ENCODE measurements around the gene ZIC5.

ZIC5 gene

GRCh38 chr13:99965329-99966000 is 6.1 kb downstream of the ZIC5 start:
- H3K36me3 ChIP-seq (ENCODE audit: insufficient read depth, low read length): peaks cover 59% of the 10 kb centered on the region
- 89% methylated on average over 8 of the region's 9 CpGs for WGBS
- no peak overlapping the region for H3K9ac ChIP-seq (ENCODE audit: low read depth, low read length)
- H3K4me1 ChIP-seq (ENCODE audit: insufficient read depth, low read length): peaks cover 46% of the 10 kb centered on the region
- H3K27ac ChIP-seq (ENCODE audit: low read depth, low read length): no peak overlapping the region
- H3K9me3 ChIP-seq (ENCODE audit: insufficient read depth, low read depth, low read length): no peaks in the 10 kb centered on the region
- peaks cover 53% of the 10 kb centered on the region for H3K27me3 ChIP-seq (ENCODE audit: insufficient read depth, low read length)
- H3K4me3 ChIP-seq (ENCODE audit: low read length): peak overlapping the region; percentile 97; the same call in 1 of the 2 replicates

- peaks cover 61% of the 10 kb centered on the region for H3K27me3 ChIP-seq (ENCODE audit: insufficient read depth, low read length)
- peaks cover 53% of the 10 kb centered on the region for H3K36me3 ChIP-seq (ENCODE audit: insufficient read depth, low read length)
- no peak overlapping the region for H3K27ac ChIP-seq (ENCODE audit: low read depth, low read length)
- H3K4me3 ChIP-seq (ENCODE audit: low read length): no peak overlapping the region
- 92% methylated on average over 3 of the region's 3 CpGs for WGBS
- peaks cover 51% of the 10 kb centered on the region for H3K4me1 ChIP-seq (ENCODE audit: insufficient read depth, low read length)
- no peak overlapping the region for H3K9ac ChIP-seq (ENCODE audit: low read depth, low read length)
- H3K9me3 ChIP-seq (ENCODE audit: insufficient read depth, low read depth, low read length): no peaks in the 10 kb centered on the region
Measured at GRCh38 chr13:99963816-99964339, 7.7 kb downstream of the ZIC5 start.

- Histone ChIP-seq H3K4me3 (ENCODE audit: low read length) (no peak overlapping the region), H3K9ac (ENCODE audit: low read depth, low read length) (no peak overlapping the region), H3K36me3 (ENCODE audit: insufficient read depth, low read length) (peaks cover 45% of the 10 kb centered on the region), H3K9me3 (ENCODE audit: insufficient read depth, low read depth, low read length) (no peaks in the 10 kb centered on the region), H3K4me1 (ENCODE audit: insufficient read depth, low read length) (peaks cover 55% of the 10 kb centered on the region), H3K27ac (ENCODE audit: low read depth, low read length) (no peak overlapping the region), H3K27me3 (ENCODE audit: insufficient read depth, low read length) (peaks cover 69% of the 10 kb centered on the region)
- 81% methylated on average over 1 of the region's 1 CpG for WGBS
Measured at GRCh38 chr13:99962242-99962641, 9.3 kb downstream of the ZIC5 start.

GRCh38 chr13:99961636-99962035 is 9.9 kb downstream of the ZIC5 start:
- H3K9ac ChIP-seq (ENCODE audit: low read depth, low read length): no peak overlapping the region
- peaks cover 49% of the 10 kb centered on the region for H3K4me1 ChIP-seq (ENCODE audit: insufficient read depth, low read length)
- peaks cover 39% of the 10 kb centered on the region for H3K36me3 ChIP-seq (ENCODE audit: insufficient read depth, low read length)
- 75% methylated on average over 8 of the region's 8 CpGs for WGBS
- H3K9me3 ChIP-seq (ENCODE audit: insufficient read depth, low read depth, low read length): no peaks in the 10 kb centered on the region
- H3K27ac ChIP-seq (ENCODE audit: low read depth, low read length): no peak overlapping the region
- peaks cover 72% of the 10 kb centered on the region for H3K27me3 ChIP-seq (ENCODE audit: insufficient read depth, low read length)
- H3K4me3 ChIP-seq (ENCODE audit: low read length): no peak overlapping the region

DNA sequence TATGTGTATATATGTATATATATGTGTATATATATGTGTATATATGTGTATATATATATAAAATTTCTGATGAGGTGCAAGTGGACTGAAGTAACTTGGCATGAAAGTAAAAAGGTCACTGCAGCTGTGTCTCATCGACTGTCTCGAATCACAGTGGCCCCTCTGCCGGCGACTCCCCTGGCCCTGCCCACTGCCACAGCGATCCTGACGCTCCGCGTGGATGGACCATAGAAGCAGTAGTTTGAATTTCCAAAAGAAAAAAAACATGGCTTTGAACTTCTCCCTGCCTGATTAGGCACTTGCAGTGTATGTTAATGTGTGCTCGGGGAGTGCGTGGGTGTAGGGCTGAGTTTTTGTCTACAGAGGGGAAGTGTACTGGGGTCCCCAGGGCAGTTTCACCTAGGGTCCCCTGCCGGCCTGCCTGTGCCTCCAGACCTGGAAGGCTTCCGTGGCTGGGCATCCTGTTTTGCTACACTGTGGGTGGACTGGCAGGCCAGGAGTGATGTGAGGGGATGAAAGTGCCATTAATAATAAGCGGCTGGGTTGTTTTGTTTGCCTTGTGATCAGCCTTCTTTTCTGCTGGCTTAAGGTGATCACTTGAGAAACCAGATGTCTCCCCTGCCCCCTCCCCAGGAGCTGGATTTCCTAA is 10.8 kb downstream of the ZIC5 start:
- Histone ChIP-seq H3K36me3 (ENCODE audit: insufficient read depth, low read length) (peaks cover 31% of the 10 kb centered on the region), H3K4me3 (ENCODE audit: low read length) (peak overlapping the region; percentile 27), H3K9ac (ENCODE audit: low read depth, low read length) (no peak overlapping the region), H3K9me3 (ENCODE audit: insufficient read depth, low read depth, low read length) (no peaks in the 10 kb centered on the region), H3K27ac (ENCODE audit: low read depth, low read length) (no peak overlapping the region), H3K4me1 (ENCODE audit: insufficient read depth, low read length) (peaks cover 41% of the 10 kb centered on the region), H3K27me3 (ENCODE audit: insufficient read depth, low read length) (peaks cover 81% of the 10 kb centered on the region)
- 11% methylated on average over 13 of the region's 13 CpGs for WGBS

DNA sequence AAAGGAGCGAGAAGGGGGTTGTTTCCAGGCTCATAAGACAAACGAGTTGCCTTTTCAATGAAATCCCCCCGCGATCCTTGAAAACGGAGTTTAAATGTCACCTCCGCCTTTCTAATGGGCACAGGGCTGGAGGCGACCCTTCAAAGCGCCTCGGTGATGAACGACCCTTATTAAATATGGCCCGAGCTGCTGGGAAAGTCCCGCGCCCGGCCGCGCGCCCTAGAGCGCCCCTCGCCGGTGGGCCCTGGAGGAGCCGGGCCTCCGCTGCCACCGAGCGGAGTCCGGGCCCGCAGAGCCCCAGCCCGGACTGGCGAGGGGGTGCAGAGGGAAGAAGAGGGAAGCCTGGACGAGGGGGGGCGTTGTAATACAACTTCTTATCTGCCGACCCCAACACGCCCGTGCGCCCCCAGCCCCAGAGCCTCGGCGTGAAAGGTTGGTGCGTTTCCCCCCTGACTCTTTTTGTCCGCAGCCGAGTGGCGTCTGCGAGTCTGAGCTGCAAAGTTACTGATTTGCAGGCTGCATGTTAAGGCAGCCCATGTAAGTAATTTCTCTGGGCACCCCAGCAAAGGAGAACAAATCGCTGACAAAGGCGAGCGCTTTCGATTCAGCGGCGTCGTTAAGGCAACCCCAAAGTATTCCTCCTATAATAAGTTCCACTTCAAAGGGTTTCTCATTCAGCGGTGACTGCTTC is 11.9 kb downstream of the ZIC5 start:
- under 1% methylated on average over 48 of the region's 49 CpGs for WGBS
- no peaks in the 10 kb centered on the region for H3K9me3 ChIP-seq (ENCODE audit: insufficient read depth, low read depth, low read length)
- H3K4me1 ChIP-seq (ENCODE audit: insufficient read depth, low read length): peaks cover 46% of the 10 kb centered on the region
- H3K36me3 ChIP-seq (ENCODE audit: insufficient read depth, low read length): peaks cover 20% of the 10 kb centered on the region
- H3K9ac ChIP-seq (ENCODE audit: low read depth, low read length): peak overlapping the region; percentile 48; the same call in 1 of the 2 replicates
- H3K27me3 ChIP-seq (ENCODE audit: insufficient read depth, low read length): peaks cover 92% of the 10 kb centered on the region
- H3K27ac ChIP-seq (ENCODE audit: low read depth, low read length): no peak overlapping the region; the same call in 1 of the 2 replicates
- peak overlapping the region; percentile 56 for H3K4me3 ChIP-seq (ENCODE audit: low read length)

DNA sequence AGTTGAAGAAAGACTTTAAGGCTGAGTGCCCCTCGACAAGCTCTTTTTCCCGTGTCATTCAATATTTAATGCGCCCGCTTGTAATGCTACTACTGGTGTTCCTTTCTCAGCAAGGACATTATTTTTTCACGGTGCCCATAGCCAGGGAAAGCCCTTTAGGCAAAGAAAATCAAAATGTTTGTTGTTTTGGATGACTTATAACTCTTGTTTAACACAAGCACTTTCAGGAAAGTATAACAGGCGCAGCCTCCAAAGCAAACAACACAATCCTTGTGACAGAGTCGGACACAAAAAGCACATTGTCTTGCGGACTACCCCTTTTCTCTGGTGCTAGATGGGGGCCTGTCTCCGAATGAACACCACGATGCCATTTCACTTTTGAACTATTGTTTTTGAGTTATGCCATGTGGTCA is 12.4 kb downstream of the ZIC5 start:
- Histone ChIP-seq H3K4me3 (ENCODE audit: low read length) (peak overlapping the region; percentile 56), H3K9me3 (ENCODE audit: insufficient read depth, low read depth, low read length) (no peaks in the 10 kb centered on the region), H3K27me3 (ENCODE audit: insufficient read depth, low read length) (peaks cover 97% of the 10 kb centered on the region), H3K4me1 (ENCODE audit: insufficient read depth, low read length) (peaks cover 46% of the 10 kb centered on the region), H3K27ac (ENCODE audit: low read depth, low read length) (no peak overlapping the region; the same call in 1 of the 2 replicates), H3K36me3 (ENCODE audit: insufficient read depth, low read length) (peaks cover 14% of the 10 kb centered on the region), H3K9ac (ENCODE audit: low read depth, low read length) (peak overlapping the region; percentile 0; the same call in 1 of the 2 replicates)
- WGBS: 4% methylated on average over 10 of the region's 10 CpGs

DNA sequence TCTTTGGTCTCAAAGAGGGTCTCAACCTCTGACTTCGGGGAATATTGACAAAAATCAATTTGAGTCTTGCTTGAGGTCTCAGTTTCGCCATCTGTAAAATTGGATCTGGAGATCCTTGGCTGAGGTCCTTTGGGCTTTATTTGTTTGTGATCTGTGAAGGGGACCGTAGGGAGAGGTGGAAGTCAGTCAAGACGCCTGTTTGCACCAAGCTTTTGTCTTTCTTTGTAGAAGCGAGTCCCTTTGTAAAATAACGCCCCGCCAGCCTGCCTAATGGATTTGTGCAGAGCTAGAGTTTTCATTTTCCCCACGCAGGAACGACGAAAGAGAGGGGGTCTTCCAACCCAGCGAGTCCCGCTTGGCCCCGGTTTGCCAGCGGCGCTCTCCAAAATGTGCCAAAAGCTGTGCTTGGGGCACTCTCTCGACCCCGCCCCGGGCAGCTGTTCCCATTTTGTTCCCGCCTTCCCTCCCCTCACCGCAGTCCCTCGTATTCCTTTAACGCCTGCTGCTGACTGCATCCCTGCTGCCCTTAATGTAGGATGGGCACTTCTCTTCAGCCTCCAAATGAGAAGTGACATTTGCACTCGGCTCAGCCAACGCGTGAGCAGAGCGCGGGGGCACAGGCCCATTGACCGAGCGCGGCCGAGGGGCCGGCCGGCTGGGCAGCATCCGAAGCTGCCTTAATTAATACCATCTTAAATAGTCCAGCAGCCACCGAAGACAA is 13.0 kb downstream of the ZIC5 start:
- Histone ChIP-seq H3K4me1 (ENCODE audit: insufficient read depth, low read length) (peaks cover 46% of the 10 kb centered on the region), H3K27ac (ENCODE audit: low read depth, low read length) (no peak overlapping the region), H3K4me3 (ENCODE audit: low read length) (peak overlapping the region; percentile 56), H3K9me3 (ENCODE audit: insufficient read depth, low read depth, low read length) (no peaks in the 10 kb centered on the region), H3K27me3 (ENCODE audit: insufficient read depth, low read length) (peaks cover 98% of the 10 kb centered on the region), H3K9ac (ENCODE audit: low read depth, low read length) (peak overlapping the region; percentile 2; the same call in 1 of the 2 replicates), H3K36me3 (ENCODE audit: insufficient read depth, low read length) (peaks cover 9% of the 10 kb centered on the region)
- 1% methylated on average over 35 of the region's 35 CpGs for WGBS

- peak overlapping the region; percentile 56 for H3K4me3 ChIP-seq (ENCODE audit: low read length)
- H3K4me1 ChIP-seq (ENCODE audit: insufficient read depth, low read length): peaks cover 35% of the 10 kb centered on the region
- H3K36me3 ChIP-seq (ENCODE audit: insufficient read depth, low read length): no peaks in the 10 kb centered on the region
- WGBS: under 1% methylated on average over 68 of the region's 68 CpGs
- no peaks in the 10 kb centered on the region for H3K9me3 ChIP-seq (ENCODE audit: insufficient read depth, low read depth, low read length)
- H3K27me3 ChIP-seq (ENCODE audit: insufficient read depth, low read length): peaks cover 90% of the 10 kb centered on the region
- H3K27ac ChIP-seq (ENCODE audit: low read depth, low read length): no peak overlapping the region
- peak overlapping the region; percentile 47; the same call in 1 of the 2 replicates for H3K9ac ChIP-seq (ENCODE audit: low read depth, low read length)
Measured at GRCh38 chr13:99956473-99957349, 14.9 kb downstream of the ZIC5 start.
